MM.1S (cell line): Measurements from ENCODE around the gene PHC3.

Source experiments
- DNase-seq: peaks from one replicate; pipeline ENCODE4 v3.0.0-alpha.2; 2015
- H2AFZ ChIP-seq: fragments of 300-600 bp; sonication (generic); 2 replicates; pipeline ENCODE4 v1.6.0; 2016; ENCODE audit warnings: antibody characterized with exemption, low read length
- H3F3A ChIP-seq: fragments of 300-600 bp; sonication (generic); 2 replicates; pipeline ENCODE4 v1.6.1; 2016; ENCODE audit warnings: mild to moderate bottlenecking, antibody characterized with exemption, low read length, moderate library complexity, mixed read lengths; ENCODE audit not compliant: insufficient read depth
- H3K27ac ChIP-seq: fragments of 300-600 bp; sonication (generic); 2 replicates; pipeline ENCODE4 v1.5.1; 2016; ENCODE audit warnings: mild to moderate bottlenecking, low read length
- H3K27me3 ChIP-seq: fragments of 300-600 bp; sonication (generic); replicated peaks from 2 replicates; pipeline ENCODE4 v1.6.0; 2016; ENCODE audit warnings: low read length; ENCODE audit not compliant: insufficient read depth
- H3K36me3 ChIP-seq: fragments of 300-600 bp; sonication (generic); replicated peaks from 2 replicates; pipeline ENCODE4 v1.6.1; 2016; ENCODE audit warnings: mild to moderate bottlenecking, low read length, mixed read lengths; ENCODE audit not compliant: insufficient read depth
- H3K4me1 ChIP-seq: fragments of 300-600 bp; sonication (generic); 2 replicates; pipeline ENCODE4 v1.6.1; 2016; ENCODE audit warnings: low read length, mixed read lengths
- H3K4me2 ChIP-seq: fragments of 300-600 bp; sonication (generic); 2 replicates; pipeline ENCODE4 v1.6.0; 2016; ENCODE audit warnings: low read depth, low read length
- H3K4me3 ChIP-seq: fragments of 300-600 bp; sonication (generic); 2 replicates; pipeline ENCODE4 v1.5.1; 2016; ENCODE audit warnings: low read length, mixed read lengths
- H3K79me2 ChIP-seq: fragments of 300-600 bp; sonication (generic); 2 replicates; pipeline ENCODE4 v1.6.1; 2016; ENCODE audit warnings: mixed run types, low read length, mixed read lengths
- H3K9ac ChIP-seq: fragments of 300-600 bp; sonication (generic); 2 replicates; pipeline ENCODE4 v1.6.1; 2016; ENCODE audit warnings: low read length, mixed read lengths
- H3K9me2 ChIP-seq: fragments of 300-600 bp; sonication (generic); replicated peaks from 2 replicates; pipeline ENCODE4 v1.6.1; 2016; ENCODE audit warnings: mild to moderate bottlenecking, low read length, mixed read lengths; ENCODE audit not compliant: insufficient read depth
- H3K9me3 ChIP-seq: fragments of 300-600 bp; sonication (generic); replicated peaks from 2 replicates; pipeline ENCODE4 v1.6.1; 2016; ENCODE audit warnings: mild to moderate bottlenecking, low read length, mixed read lengths; ENCODE audit not compliant: insufficient read depth
- H4K20me1 ChIP-seq: fragments of 300-600 bp; sonication (generic); 2 replicates; pipeline ENCODE4 v1.6.1; 2016; ENCODE audit warnings: mild to moderate bottlenecking, low read length, moderate library complexity, mixed read lengths; ENCODE audit not compliant: insufficient read depth
- CTCF ChIP-seq: fragments of 300-600 bp; sonication (generic); IDR thresholded peaks from 2 replicates; pipeline ENCODE4 v1.5.1; 2016; ENCODE audit warnings: antibody characterized with exemption, low read length, mixed read lengths
- EZH2 ChIP-seq: fragments of 300-600 bp; sonication (generic); optimal IDR thresholded peaks from 2 replicates; pipeline ENCODE3; 2017; ENCODE audit warnings: low read depth, mild to moderate bottlenecking, antibody characterized with exemption, low read length, mixed read lengths
- EZH2phosphoT487 ChIP-seq: fragments of 300-600 bp; sonication (generic); IDR thresholded peaks from 2 replicates; pipeline ENCODE4 v1.6.1; 2018; ENCODE audit warnings: antibody characterized with exemption, low read length

The PHC3 gene

GRCh38 chr3:170081079-170081741 is 100.3 kb downstream of the PHC3 start:
- no peaks in the 10 kb centered on the region for H3K4me1 ChIP-seq

GRCh38 chr3:170080605-170081004 is 100.9 kb downstream of the PHC3 start:
- H2AFZ ChIP-seq: no peak overlapping the region
- H3K4me1 ChIP-seq: no peaks in the 10 kb centered on the region
- DNase-seq: no peak
- H3K9ac ChIP-seq: no peak overlapping the region
- no peaks in the 10 kb centered on the region for H3K27me3 ChIP-seq
- no peaks in the 10 kb centered on the region for H3K79me2 ChIP-seq
- peaks cover 6% of the 10 kb centered on the region; the same call in 1 of the 2 replicates for H3K36me3 ChIP-seq
- H3F3A ChIP-seq: peaks cover 10% of the 10 kb centered on the region; the same call in 1 of the 2 replicates
- H3K4me3 ChIP-seq: no peak overlapping the region
- no peaks in the 10 kb centered on the region for H3K9me2 ChIP-seq
- H3K9me3 ChIP-seq: no peaks in the 10 kb centered on the region
- no peak overlapping the region for H3K4me2 ChIP-seq
- H3K27ac ChIP-seq: no peak overlapping the region
- no peaks in the 10 kb centered on the region; the same call in 1 of the 2 replicates for H4K20me1 ChIP-seq
- TF ChIP-seq EZH2phosphoT487: no peak
- no peak for TF ChIP-seq EZH2
- no peak for TF ChIP-seq CTCF

More at GRCh38 chr3:170081079-170081741, 100.3 kb downstream of the PHC3 start:
- no peaks in the 10 kb centered on the region for H3K79me2 ChIP-seq
- peaks cover 10% of the 10 kb centered on the region; the same call in 1 of the 2 replicates for H3F3A ChIP-seq
- no peaks in the 10 kb centered on the region for H3K9me3 ChIP-seq
- H3K4me3 ChIP-seq: no peak overlapping the region
- no peaks in the 10 kb centered on the region for H3K27me3 ChIP-seq
- no peak overlapping the region for H3K4me2 ChIP-seq
- TF ChIP-seq EZH2: no peak
- H3K36me3 ChIP-seq: peaks cover 11% of the 10 kb centered on the region
- H3K27ac ChIP-seq: no peak overlapping the region
- H3K9me2 ChIP-seq: no peaks in the 10 kb centered on the region
- no peak overlapping the region for H3K9ac ChIP-seq
- DNase-seq: no peak
- no peaks in the 10 kb centered on the region; the same call in 1 of the 2 replicates for H4K20me1 ChIP-seq
- no peak overlapping the region for H2AFZ ChIP-seq

- Histone ChIP-seq H3K79me2 (no peaks in the 10 kb centered on the region), H3K4me1 (no peaks in the 10 kb centered on the region), H3K4me3 (no peak overlapping the region), H3F3A (peaks cover 10% of the 10 kb centered on the region; the same call in 1 of the 2 replicates), H3K27me3 (no peaks in the 10 kb centered on the region), H2AFZ (no peak overlapping the region), H3K36me3 (peaks cover 3% of the 10 kb centered on the region; the same call in 1 of the 2 replicates), H3K9me3 (no peaks in the 10 kb centered on the region), H3K27ac (no peak overlapping the region), H4K20me1 (no peaks in the 10 kb centered on the region; the same call in 1 of the 2 replicates), H3K9ac (no peak overlapping the region), H3K9me2 (no peaks in the 10 kb centered on the region), H3K4me2 (no peak overlapping the region)
- TF ChIP-seq EZH2 (no peak), EZH2phosphoT487 (no peak), CTCF (no peak)
- no peak for DNase-seq
These were observed 101.9 kb downstream of the PHC3 start for GRCh38 chr3:170079536-170080165.
